Stimulated activated naive CD8-positive, alpha-beta T cell treated with anti-CD3 and anti-CD28 coated beads, Interleukin-15, amount 100 ng/mL, for 72 hours (primary cell): ENCODE data around the gene METTL27.

Experiments used
- ATAC-seq: fragments of 150-1000 bp; cut with Tn5 transposase; 2 replicates; pipeline ENCODE4 v1.10.0; 2021; ENCODE audit warnings: mild to moderate bottlenecking, moderate library complexity
- DNase-seq, 2 donors: peaks; one replicate each; pipeline ENCODE4 v3.0.0; 2021 to 2022
- H3K27ac Mint-ChIP-seq, 2 donors: one replicate each; pipeline ENCODE4 v1.8.0; 2022; ENCODE audit warnings: mild to moderate bottlenecking in 2 of 2, mixed read lengths in 2 of 2, moderate library complexity in 2 of 2
- H3K27me3 Mint-ChIP-seq: one replicate; pipeline ENCODE4 v1.8.0; 2022; ENCODE audit warnings: mixed read lengths
- H3K4me1 Mint-ChIP-seq: one replicate; pipeline ENCODE4 v1.8.0; 2022; ENCODE audit warnings: mild to moderate bottlenecking, mixed read lengths
- H3K4me3 Mint-ChIP-seq, 2 donors: one replicate each; pipeline ENCODE4 v1.8.0; 2022; ENCODE audit warnings: mild to moderate bottlenecking in 2 of 2, mixed read lengths in 2 of 2, moderate library complexity in 1 of 2
- H3K9me3 Mint-ChIP-seq, 2 donors: one replicate each; pipeline ENCODE4 v1.8.0; 2022; ENCODE audit warnings: mixed read lengths in 2 of 2

The METTL27 gene

DNA sequence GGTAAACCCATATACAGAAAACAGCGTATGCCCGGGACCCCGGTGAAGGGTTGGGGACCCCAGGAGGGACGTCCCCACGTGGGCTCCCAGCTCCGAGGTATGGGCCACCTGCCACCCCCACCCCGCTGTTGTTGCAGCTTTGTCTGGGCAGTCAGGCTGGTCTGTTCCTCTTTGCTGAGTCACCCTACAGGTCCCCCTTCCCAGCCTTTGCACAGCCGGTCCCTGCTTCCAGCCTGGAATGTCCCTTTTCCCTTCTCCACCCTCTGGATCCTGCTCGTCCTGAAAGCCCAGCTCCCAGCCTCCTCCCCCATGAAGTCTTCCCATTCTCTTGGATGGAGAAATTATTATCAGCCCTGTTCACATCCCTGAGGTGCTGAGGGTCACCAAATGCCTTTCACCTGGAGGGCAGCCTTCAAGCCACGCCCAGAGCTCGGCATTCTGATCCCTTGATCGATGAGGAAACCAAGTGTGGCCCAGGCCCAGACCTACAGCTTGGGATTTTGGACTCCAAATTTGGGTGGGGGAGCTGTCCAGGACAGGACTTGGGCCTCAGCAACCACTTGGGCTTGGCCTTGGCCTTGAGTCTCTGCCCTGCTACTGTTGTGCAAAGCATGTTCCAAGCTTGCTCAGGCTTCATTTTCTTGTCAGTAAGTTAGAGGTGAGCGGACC, 8.9 kb downstream of the METTL27 start:
- H3K27me3 Mint-ChIP-seq = peaks cover 18% of the 10 kb centered on the region
- no peak overlapping the region for H3K27ac Mint-ChIP-seq
- peaks cover 14% of the 10 kb centered on the region for H3K4me1 Mint-ChIP-seq
- H3K9me3 Mint-ChIP-seq = no peaks in the 10 kb centered on the region
- H3K4me3 Mint-ChIP-seq = no peak overlapping the region
- no peak for ATAC-seq
- no peak for DNase-seq

DNA sequence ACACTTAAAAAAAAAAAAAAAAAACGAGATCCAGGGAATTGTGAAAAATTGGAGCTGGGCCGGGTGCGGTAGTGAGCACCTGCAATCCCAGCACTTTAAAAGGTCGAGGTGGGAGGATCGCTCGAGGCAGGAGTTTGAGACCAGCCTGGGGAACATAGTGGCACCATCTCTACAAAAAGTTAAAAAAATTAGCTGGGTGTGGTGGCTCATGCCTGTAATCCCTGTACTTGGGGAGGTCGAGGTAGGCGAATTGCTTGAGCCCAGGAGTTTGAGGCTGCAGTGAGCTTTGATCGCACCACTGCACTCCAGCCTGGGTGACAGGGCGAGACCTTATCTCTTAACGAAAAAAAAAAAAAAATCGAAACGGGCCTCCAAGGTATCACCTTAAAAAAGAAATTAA, 9.5 kb downstream of the METTL27 start:
- DNase-seq = no peak
- no peaks in the 10 kb centered on the region for H3K9me3 Mint-ChIP-seq
- H3K27me3 Mint-ChIP-seq = peaks cover 21% of the 10 kb centered on the region
- no peak for ATAC-seq
- no peak overlapping the region for H3K4me3 Mint-ChIP-seq
- H3K4me1 Mint-ChIP-seq = peaks cover 20% of the 10 kb centered on the region
- H3K27ac Mint-ChIP-seq = no peak overlapping the region

DNA sequence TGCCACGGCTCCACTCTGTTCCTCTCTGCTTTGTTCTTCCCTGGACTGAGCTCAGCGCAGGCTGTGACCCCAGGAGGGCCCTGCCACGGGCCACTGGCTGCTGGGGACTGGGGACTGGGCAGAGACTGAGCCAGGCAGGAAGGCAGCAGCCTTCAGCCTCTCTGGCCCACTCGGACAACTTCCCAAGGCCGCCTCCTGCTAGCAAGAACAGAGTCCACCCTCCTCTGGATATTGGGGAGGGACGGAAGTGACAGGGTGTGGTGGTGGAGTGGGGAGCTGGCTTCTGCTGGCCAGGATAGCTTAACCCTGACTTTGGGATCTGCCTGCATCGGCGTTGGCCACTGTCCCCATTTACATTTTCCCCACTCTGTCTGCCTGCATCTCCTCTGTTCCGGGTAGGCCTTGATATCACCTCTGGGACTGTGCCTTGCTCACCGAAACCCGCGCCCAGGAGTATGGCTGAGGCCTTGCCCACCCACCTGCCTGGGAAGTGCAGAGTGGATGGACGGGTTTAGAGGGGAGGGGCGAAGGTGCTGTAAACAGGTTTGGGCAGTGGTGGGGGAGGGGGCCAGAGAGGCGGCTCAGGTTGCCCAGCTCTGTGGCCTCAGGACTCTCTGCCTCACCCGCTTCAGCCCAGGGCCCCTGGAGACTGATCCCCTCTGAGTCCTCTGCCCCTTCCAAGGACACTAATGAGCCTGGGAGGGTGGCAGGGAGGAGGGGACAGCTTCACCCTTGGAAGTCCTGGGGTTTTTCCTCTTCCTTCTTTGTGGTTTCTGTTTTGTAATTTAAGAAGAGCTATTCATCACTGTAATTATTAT, 10.3 kb downstream of the METTL27 start:
- ATAC-seq = no peak
- no peak overlapping the region for H3K27ac Mint-ChIP-seq

DNA sequence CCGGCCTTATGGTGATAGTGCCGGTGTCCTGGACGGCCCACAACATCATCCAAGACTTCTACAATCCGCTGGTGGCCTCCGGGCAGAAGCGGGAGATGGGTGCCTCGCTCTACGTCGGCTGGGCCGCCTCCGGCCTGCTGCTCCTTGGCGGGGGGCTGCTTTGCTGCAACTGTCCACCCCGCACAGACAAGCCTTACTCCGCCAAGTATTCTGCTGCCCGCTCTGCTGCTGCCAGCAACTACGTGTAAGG, 10.8 kb downstream of the METTL27 start:
- Mint-ChIP-seq H3K9me3 (no peaks in the 10 kb centered on the region), H3K27ac (no peak overlapping the region), H3K4me1 (peaks cover 33% of the 10 kb centered on the region), H3K27me3 (peaks cover 34% of the 10 kb centered on the region), H3K4me3 (no peak overlapping the region)
- DNase-seq (no peak), ATAC-seq (no peak)

More for the DNA sequence above, 10.3 kb downstream of the METTL27 start:
- Mint-ChIP-seq H3K4me3 (no peak overlapping the region), H3K9me3 (no peaks in the 10 kb centered on the region), H3K4me1 (peaks cover 28% of the 10 kb centered on the region), H3K27me3 (peaks cover 28% of the 10 kb centered on the region)
- DNase-seq = no peak

- DNase-seq (no peak), ATAC-seq (no peak)
- Mint-ChIP-seq H3K27ac (peak within 1 kb of the TSS in 1 of 2 donors; percentile 17), H3K9me3 (no peaks in the 10 kb centered on the region), H3K4me1 (peaks cover 33% of the 10 kb centered on the region), H3K4me3 (no peak within 1 kb of the TSS), H3K27me3 (peaks cover 40% of the 10 kb centered on the region)
These were observed 11.4 kb downstream of the METTL27 start, which contains the start of gene CLDN4 for GRCh38 chr7:73830681-73831583. TSS of gene CLDN4 (plus strand) at chr7:73830996. CDS start at chr7:73831202, 206 bp downstream.

- DNase-seq (no peak), ATAC-seq (no peak)
- Mint-ChIP-seq H3K4me3 (no peak overlapping the region), H3K27me3 (peaks cover 41% of the 10 kb centered on the region), H3K27ac (peak overlapping the region in 1 of 2 donors; percentile 17), H3K9me3 (no peaks in the 10 kb centered on the region), H3K4me1 (peaks cover 33% of the 10 kb centered on the region)
These were observed 12.2 kb downstream of the METTL27 start for GRCh38 chr7:73829921-73830680.

- ATAC-seq (no peak), DNase-seq (no peak)
- peaks cover 41% of the 10 kb centered on the region for H3K27me3 Mint-ChIP-seq
- H3K27ac Mint-ChIP-seq = no peak overlapping the region
- H3K4me3 Mint-ChIP-seq = no peak overlapping the region
- H3K9me3 Mint-ChIP-seq = no peaks in the 10 kb centered on the region
- H3K4me1 Mint-ChIP-seq = peaks cover 33% of the 10 kb centered on the region
These were observed 12.8 kb downstream of the METTL27 start for GRCh38 chr7:73829505-73829904.

- no peak overlapping the region for H3K4me3 Mint-ChIP-seq
- ATAC-seq = no peak
- peaks cover 33% of the 10 kb centered on the region for H3K4me1 Mint-ChIP-seq
- no peak overlapping the region for H3K27ac Mint-ChIP-seq
- peaks cover 41% of the 10 kb centered on the region for H3K27me3 Mint-ChIP-seq
- no peak for DNase-seq
- H3K9me3 Mint-ChIP-seq = no peaks in the 10 kb centered on the region
These were observed 13.3 kb downstream of the METTL27 start for GRCh38 chr7:73828972-73829371.

DNA sequence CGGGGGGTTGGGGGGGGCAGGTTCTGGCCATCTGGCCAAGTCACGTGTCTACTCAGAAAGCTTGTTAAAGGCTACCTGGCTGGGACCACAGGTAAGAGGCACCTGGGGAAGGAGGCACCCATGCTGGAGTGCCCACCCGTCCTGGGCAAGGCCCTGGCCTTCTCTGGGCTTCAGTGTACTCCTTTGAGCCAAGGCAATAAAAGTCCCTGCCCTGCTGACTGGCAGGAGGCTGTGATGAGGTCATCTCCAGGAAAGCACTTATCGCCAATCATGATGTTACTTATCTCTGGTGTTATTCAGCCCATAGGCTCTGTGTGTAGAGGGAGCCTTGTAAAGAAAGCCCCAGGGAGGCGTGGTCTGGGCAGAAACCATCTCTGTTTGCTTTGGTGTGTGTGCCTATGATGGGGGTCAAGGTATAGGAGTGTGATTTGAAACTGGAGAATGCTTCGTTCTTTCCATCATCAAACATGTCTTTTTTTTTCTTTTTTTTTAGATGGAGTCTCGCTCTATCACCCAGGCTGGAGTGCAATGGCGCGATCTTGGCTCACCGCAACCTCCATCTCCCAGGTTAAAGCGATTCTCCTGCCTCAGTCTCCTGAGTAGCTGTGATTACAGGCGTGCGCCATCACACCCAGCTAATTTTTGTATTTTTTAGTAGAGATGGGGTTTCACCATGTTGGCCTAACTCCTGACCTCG, 14.1 kb downstream of the METTL27 start:
- ATAC-seq (peak; percentile 87), DNase-seq (peak in 1 of 2 donors; percentile 33)
- peak overlapping the region in 1 of 2 donors; percentile 47 for H3K27ac Mint-ChIP-seq
- peaks cover 33% of the 10 kb centered on the region for H3K4me1 Mint-ChIP-seq
- peaks cover 41% of the 10 kb centered on the region for H3K27me3 Mint-ChIP-seq
- H3K4me3 Mint-ChIP-seq = peak overlapping the region; percentile 30 to 44
- H3K9me3 Mint-ChIP-seq = no peaks in the 10 kb centered on the region

GRCh38 chr7:73827567-73828106, 14.7 kb downstream of the METTL27 start:
- ATAC-seq (peak; percentile 29), DNase-seq (no peak)
- Mint-ChIP-seq H3K27me3 (peaks cover 41% of the 10 kb centered on the region), H3K4me3 (peak overlapping the region in 1 of 2 donors; percentile 29), H3K27ac (peak overlapping the region in 1 of 2 donors; percentile 45), H3K4me1 (peaks cover 33% of the 10 kb centered on the region), H3K9me3 (no peaks in the 10 kb centered on the region)

- Mint-ChIP-seq H3K27me3 (peaks cover 38% of the 10 kb centered on the region), H3K9me3 (no peaks in the 10 kb centered on the region), H3K27ac (no peak overlapping the region), H3K4me3 (no peak overlapping the region), H3K4me1 (peaks cover 33% of the 10 kb centered on the region)
- no peak for ATAC-seq
- DNase-seq = no peak
These were observed 17.3 kb downstream of the METTL27 start for GRCh38 chr7:73824986-73825385.

DNA sequence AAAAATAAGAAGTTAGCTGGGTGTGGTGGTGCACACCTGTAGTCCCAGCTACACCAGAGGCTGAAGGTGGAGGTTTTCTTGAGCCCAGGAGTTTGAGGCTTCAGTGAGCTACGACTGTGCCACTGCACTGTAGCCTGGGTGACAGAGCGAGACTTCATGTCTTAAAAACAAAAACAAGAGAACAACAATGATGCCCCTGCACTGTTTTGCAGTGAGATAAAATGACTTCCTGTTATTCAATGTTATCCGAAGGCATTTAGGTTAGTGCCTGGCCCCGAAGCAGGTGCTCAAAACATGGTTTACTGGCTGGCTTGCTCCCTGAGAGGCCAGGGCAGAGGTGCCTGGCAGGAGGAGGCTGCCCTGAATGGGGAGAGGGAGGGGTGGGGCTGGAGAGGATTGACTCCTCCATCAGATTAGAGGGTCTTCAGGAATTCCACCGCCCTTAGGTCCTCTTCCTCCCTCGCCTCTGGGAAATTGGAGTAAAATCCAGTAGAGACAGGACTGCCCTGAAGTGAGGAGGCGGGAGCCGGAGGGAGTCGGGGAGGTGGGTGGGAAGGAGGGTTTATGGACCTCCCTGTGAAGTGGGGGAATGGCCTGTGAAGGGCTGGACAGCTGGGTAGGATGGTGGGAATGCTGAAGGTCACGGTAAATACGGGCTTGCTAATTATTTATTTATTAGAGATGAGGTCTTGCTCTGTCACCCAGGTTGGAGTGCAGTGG, 18.3 kb downstream of the METTL27 start:
- Mint-ChIP-seq H3K4me1 (peaks cover 26% of the 10 kb centered on the region), H3K9me3 (no peaks in the 10 kb centered on the region), H3K27ac (no peak overlapping the region), H3K27me3 (peaks cover 28% of the 10 kb centered on the region), H3K4me3 (no peak overlapping the region)
- no peak for DNase-seq
- ATAC-seq = no peak

DNA sequence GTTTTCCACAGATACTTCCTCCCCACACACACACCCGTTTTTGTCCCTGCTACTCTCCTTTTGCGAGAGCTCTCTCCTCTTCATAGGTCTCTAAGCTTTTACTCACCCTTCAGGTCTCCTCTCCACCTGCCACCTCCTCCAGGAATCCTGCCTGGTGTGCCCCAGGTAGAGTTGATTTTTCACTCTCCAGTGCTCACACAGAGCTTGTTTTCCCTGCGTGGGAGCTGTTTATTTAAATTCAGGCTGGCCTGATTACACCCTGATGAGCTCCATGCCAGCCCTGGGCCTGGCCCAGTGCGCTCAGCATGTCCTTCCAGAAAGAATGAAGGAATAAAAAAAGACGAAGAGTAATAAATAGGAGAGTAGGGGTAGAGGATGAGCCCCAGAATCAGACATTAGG, 19.1 kb downstream of the METTL27 start:
- DNase-seq = no peak
- peaks cover 18% of the 10 kb centered on the region for H3K4me1 Mint-ChIP-seq
- ATAC-seq = no peak
- H3K27ac Mint-ChIP-seq = no peak overlapping the region
- peaks cover 23% of the 10 kb centered on the region for H3K27me3 Mint-ChIP-seq
- H3K9me3 Mint-ChIP-seq = no peaks in the 10 kb centered on the region
- H3K4me3 Mint-ChIP-seq = no peak overlapping the region
